Activated CD4-positive, alpha-beta T cell treated with anti-CD3 and anti-CD28 coated beads, Interleukin-2, amount 50 U/mL, for 1 hour (primary cell): Measurements from ENCODE around the gene TMEM51.

Experiments used
- DNase-seq: peaks from one replicate; pipeline ENCODE4 v3.0.0-alpha.2; 2020

TMEM51 gene

DNA sequence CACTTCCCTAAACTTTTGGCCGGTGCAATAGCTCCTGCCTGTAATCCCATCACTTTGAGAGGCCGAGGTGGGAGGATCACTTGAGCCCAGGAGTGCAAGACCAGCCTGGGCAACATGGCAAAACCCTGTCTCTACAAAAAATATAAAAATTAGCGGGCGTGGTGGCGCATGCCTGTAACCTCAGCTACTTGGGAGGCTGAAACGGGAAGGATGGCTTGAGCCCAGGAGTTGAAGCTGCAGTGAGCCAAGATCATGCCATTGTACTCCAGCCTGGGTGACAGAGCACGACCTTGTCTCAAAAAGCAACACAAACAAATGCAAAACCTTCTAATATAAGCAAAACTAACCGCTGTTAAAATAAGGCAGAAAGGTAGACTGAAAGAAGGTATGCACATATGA lies 25.9 kb downstream of the TMEM51 start:
- DNase-seq: no peak

DNA sequence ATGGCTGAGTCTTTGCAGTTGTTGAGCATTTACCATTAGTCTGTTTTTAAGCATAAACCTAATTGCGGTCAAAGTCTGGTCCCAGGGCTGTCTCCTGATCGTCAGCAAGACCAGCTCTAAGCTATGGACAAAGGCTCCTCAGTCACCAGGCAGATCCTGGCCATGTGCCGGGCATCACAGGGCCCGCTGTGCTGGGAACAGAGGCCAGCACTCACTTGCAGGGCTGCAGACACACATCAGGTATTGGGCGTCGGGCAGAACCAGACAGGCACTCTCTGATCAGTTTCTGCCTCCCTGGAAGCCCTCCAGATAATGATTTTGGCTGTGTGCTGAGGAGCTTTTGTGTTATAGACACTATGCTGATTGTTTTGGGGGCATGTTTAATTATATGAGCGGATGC lies 26.6 kb downstream of the TMEM51 start:
- DNase-seq: no peak

DNA sequence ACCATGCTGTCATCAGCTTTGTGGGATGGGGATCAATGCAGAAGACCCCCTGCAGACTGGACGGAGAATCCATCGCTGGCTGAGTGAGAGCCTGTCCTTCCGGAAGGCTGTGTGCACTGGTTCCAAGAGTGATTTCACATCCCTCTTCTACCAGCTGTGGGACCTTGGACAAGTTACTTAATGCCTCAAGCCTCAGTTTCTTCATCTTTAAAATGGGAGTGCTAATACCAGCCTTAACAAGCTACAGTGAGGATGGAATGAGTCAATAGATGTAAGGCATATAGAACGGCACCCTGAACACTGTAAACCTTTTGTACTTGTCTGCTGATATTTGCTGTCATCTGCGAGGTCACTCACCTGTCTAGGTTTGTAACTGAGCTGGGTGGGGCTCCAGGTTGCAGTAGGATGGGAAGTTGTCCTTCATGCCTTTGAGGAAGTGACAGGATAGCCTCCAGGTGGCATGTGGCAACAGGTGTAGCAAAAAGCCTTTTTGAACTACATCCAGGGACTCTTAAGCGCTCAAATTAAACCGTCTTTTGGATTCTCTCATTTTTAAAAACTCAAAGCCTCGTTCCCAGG lies 27.5 kb downstream of the TMEM51 start:
- no peak for DNase-seq

DNA sequence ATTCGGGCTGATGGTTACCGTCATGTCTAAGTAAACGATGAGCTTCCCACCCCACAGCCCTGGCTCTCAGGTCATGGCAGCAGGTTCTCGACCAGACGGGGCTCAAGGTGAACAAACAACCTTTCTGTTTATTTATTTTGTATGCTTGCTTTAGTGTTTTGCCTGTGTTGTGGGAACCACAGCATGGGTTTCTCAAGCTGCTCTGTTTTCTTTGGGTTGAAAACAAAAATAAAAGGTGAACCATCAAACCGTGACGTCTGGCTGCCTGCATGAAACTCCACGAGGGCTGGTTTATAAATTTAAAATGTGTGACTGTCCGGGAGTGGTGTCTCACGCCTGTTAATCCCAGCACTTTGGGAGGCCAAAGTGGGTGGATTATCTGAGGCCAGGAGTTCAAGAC lies 28.0 kb downstream of the TMEM51 start:
- no peak for DNase-seq

DNA sequence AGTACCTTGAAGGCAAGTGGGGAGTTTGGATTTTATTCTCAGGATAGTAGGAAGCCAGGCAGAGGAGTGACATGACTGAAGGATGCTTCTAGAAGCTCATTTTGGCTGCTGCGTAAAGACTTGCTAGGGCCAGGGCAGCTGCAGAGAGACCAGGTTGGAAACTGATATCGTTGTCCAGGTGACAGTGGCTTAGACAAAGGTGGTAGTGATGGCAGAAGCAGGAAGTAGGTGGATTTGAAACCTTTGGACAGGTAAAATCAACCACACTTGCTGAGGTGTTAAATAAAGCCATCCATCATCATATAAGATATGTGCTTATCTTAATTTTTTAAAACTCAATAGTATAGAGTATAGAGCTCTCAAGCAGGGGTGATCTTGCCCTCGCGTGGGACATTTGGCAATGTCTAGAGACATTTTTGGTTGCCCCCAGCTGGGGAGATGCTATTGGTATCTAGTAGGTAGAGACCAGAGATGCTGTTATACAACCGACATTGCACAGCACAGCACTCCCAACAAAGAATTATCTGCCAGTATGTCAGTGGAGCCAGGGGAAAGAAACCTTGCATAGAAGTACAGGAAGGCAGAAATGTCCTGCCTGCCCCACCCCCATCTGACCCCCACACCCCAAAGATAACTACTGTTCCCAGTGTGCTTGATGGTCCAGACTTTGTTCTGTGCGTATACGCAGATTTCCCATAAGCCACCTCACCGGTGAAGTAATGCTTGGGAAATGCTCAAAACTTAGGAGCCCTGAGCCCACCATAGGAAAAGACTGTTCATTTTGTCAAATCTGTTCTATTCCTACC lies 31.1 kb downstream of the TMEM51 start:
- no peak for DNase-seq

DNA sequence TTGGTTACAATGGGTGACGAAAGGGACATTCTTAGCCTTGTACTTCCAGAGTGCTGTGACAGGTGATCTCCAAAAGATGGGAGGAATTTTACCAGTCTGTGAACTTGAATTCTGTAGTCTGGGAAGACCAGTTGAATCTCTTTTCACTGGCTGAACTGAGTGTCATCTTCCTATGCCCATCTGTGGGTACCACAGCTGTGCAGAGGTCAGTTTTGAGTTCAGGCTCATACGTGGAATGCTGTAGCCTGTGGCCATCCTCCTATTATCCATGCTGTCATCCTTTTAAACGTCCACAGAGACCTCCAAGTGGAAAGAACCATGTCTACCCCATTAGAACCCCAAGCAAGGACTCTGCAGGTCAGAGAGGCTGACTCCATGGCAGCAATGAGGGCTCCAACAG lies 32.1 kb downstream of the TMEM51 start:
- no peak for DNase-seq

DNA sequence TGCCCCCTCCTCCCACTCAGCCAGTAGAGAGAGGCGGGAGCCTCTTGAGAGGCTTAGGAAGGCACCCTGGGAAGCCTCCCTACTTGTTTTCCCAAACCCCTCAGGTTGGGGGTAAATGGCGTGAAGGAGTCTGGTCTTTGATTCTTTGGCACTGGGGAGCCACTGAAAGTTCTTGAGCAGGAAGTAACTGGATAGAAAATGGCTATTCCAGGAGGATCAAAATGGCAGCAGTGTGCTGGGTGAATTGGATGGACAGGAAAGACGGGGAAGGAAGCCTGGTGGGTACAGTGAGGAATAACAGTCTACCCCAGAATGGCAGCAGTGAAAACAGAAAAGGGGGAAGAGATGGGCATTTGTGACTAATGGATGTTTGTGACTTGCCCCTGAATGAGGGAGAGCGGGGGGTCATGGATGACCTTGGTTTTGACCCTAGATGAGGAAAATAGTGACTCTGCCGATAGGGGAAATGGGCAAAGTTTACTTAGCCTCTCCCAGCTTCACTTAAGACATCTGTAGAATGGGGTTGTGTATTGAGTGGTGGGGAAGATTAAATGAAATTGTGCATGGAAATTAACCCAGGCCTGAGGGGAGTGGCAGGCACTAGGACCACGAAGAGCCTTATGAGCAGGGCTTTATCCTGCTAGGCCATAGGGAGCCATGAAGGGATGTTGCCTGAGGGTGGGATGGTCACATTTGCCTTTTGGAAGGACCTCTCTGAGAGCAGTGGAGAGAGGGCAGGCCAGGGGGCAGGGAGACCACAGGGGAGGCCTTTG lies 32.7 kb downstream of the TMEM51 start:
- no peak for DNase-seq

DNA sequence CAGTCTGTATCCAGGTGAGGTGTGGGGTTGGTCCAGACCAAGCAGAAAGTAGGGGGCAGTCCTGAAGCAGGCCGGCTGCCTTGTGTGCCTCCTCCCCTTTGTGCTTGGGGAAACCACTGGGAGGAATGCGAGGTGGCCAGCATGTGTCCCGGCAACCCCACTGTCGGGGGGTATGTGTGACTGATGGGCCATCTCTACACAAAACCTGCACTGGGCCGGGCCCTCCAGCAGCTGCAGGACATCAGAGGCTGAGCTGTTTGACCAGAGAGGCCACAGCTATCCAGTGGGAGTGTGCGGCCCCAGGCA lies 33.3 kb downstream of the TMEM51 start:
- DNase-seq: no peak

DNA sequence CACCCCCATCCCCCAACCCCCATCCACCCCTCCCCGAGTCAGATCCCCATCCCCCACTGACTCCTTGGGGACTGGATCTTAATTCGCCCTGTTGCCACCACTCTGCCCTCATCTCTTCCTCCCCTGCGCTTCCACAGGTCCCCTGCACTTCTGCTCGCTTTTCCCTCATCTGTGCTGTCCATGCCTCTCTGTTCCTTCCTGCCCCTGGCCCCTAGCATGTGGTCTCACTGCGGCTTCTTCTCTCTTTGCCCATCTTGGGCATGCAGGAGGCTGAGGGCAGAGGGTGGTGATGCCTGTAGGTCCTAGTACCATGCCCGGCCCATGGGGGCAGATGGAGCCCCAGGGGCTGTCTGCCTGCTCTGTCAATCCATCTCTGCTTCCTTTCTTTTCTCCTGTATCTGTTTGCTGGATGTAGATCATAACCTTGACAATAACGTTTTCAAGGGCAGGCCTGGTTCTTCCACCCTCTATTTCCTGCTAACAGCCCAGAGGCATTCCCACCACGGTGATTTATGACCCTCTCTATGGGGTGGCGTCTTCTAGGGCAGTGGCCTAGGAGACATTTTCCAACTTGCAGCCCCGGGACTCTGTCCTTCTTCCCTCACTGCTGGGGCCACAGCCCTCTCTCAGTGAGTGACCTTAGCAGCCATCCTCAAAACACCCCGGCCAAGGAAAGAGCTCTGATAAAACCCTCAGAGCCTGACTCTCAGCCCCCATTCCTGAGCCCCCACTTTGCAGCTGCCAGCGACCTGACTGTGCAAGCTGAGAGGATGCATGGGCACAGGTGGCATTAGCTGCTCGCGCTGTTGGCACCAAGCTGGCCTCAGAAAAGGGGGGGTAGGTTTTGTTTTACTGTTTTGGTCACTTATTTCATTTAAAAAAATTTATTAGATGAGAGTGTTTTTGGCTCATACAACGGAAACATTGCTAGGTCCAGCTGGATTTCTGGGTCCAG lies 33.9 kb downstream of the TMEM51 start:
- no peak for DNase-seq

DNA sequence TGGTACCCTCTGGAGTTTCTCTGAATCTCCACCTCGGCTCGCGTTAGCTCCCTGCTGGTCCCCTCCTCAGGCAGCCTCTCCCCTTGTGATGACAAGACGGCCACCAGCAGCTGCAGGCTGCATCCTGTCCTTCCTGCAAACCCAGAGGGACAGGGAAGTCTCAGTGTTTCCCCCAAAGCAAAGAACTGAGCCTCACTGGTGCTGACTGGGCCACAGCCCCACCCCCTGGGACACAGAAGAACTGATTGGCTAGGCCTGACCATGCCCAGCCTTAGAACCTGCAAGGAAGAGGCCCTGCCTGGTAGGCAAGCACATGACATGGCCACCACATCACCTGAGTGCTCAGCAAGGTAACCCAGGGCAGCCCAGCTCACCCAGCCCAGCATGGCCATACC lies 34.6 kb downstream of the TMEM51 start:
- DNase-seq: no peak

DNA sequence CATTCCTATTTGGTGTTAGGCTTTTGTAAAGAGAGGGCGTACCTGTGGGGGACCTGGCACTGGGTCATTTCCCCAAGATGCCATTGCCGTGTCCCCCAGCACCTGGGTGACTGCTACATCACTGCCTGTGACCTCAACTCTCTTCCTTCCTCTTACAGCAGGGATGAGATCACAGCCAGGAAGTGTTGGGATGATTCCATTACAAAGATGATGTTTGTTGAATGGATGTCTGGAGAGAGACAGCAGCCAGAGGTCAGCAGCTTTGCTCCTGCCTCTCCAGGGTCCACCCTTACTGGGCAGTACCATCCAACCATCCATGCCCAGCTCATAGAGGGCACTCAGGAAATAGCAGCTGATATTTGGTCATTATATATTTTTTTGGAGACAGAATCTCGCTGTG lies 35.1 kb downstream of the TMEM51 start:
- DNase-seq: no peak

DNA sequence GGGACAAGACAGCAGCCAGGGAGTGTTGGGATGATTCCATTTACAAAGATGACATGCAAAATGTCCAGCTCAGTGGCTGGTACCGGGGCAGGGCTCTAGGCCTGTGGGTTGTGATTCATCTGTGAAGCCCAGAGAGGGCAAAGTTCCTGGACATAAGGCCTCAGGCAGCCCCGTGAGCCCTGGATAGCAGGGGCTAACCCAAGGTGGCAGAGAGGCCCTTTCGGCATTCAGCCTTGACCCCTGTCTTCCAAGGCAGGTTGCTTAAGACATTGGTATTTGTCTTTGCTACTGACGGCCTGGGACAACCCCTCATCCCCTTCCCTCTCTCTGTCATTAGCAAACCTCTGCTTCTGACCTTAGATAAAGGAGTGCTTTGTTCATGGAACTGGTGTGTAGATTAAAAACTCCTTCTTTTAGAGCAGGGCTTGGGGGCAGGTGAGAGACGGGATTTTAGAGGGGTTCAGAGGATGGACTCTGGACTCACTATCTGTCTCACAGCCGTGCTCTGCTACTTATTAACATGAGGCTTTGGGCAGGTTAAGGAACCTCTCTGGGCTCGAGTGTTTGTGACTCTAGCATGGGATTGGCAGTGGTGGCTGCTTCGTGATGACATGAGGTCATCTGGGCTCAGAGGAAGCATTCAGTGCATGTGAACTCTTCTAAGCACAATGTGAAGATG lies 36.3 kb downstream of the TMEM51 start:
- no peak for DNase-seq

DNA sequence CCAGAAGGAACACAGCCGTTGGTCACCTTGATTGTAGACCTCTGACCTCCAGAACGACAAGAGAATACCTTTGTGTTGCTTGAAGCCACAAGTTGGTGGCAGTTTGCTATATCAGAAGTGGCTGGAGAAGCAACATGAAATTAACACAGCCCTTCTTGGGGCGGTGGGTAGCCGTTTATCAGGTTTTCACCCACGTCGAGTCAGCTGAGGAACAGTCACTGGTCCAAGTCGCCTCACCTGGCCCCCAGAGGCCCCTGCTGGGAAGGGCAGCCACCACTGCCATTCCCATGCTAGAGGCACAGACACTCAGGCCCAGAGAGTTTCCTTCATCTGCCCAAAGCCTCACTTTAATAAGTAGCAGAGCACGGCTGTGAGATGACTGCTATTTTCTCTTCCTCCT lies 37.7 kb downstream of the TMEM51 start:
- DNase-seq: no peak

DNA sequence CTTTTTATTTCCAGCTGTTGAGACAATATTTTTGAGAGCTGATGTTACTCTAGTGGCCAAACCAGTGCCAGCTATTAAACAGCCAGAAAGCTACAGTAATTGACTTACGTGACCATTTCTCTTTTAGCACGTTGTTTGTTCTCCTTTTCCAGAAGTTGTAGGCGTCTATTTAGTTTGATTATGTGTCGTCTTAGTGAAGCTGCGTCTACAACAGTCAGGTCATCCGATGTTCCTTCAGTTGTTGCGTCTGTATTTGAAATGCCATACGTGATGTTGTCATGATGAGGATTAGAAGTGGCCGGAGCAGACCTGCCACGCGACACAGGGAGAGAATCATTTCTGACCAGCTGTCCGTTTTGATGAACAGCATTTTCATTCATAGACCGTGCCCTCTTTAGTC lies 38.2 kb downstream of the TMEM51 start:
- DNase-seq: no peak

DNA sequence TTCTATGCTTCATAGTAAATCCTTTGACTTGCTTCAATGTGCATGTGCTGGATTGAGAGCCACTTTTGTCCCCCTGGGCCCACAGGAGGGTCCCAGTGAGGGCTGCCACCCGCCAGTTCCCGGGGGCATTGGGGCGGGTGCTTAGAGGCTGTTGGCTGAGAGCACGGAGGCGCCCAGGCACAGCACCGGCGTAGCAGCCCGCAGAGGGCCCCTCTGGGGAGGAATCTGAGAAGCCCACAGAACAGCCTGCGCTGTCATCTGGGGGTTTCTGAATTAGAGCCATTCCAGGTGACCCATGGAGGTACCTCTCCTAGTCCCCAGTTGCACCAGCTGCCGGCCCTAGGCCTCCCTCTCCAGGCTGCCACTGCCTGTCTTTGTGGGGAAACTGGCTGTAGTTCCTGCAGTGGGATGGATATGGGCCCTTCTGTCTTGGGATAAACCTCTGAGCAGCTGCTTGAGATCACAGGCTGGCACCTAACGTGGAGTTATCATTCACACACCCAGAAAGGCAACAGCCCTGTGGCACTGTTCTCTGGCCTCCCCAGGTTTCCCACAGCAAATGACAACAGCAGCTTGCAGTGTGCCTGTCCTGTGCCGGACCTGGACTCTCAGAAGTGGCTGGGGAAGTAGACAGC lies 39.5 kb downstream of the TMEM51 start:
- no peak for DNase-seq

DNA sequence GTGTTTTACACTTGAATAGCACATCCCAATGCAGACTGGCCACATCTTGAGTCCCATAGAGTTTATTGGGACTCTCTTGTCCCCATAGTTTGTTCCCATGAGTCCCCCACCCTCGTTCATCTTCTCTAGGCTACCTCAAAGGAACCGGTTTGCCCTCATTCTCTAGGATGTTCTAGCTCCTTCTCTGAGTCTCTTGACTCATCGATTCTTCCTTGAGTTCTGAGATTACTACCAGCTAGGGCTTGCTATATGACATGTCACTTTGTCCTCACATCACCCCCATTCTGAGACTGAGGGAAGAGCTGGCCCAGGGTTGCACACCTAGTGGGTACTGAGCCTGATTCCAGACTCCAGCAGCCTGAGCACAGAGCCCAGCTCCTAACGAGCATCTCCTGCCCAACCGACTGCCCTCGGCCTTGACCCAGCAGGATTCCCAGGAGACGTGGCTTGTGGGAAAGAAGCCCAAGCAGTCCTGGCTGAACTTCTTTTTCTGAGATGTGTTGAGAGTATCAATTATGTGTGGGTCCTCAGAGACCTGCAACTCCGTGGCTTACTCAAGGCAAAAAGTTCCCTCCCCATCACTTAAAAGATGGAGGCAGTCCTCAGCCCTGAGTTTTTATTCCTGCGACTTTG lies 42.0 kb downstream of the TMEM51 start:
- DNase-seq: no peak

DNA sequence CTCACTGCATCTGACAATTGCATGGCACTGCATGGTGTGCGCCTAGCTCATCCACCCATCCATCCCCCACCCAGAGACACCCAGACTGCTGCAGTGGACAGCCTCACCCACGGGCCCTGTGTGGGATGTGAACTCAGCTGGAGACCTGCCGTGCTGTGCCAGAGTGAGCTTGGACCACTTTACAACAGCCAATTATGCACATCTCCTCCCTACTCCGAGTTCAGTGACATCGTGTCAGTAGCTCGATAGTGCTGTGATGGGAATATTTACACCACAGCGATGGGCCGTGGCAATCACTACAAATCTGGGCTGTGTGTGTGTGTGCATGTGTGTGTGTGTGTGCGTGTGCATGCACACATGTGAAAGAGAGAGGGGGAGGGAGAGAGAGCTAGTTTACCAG lies 42.5 kb downstream of the TMEM51 start:
- DNase-seq: no peak

DNA sequence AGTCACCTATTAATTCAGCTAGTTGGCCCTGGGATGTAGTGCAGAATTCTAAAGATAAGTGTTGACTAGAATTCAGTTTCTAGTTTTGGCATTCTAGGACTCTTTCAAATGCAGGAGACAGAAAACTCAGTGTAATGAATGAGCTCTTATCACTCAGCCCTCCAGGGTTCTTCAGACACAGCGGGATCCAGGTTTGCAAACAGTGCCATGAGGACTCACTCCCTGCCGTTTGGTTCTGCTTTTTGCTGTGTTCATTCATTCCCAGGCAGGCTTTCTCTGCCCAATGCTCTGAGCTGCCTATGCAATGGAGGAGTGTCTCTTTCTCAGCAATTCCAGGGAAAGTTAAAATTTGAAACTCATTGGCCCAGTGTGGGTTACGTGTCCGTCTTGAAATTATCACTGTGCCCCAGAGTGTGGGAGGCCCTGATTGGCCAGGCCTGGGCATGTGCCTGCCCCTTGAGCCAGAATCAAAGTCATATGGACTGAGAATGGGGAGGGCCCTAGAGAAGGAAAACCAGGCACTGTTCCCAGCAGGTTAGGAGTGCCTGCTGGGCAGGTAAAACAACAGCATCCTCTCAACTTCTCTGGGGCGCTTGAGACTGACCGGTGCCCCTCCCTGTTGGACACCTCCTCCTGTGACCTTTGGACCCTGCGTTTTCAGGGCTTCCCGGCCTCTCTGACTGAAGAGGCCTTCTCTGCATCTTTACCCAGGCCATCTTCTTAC lies 43.4 kb downstream of the TMEM51 start:
- no peak for DNase-seq

DNA sequence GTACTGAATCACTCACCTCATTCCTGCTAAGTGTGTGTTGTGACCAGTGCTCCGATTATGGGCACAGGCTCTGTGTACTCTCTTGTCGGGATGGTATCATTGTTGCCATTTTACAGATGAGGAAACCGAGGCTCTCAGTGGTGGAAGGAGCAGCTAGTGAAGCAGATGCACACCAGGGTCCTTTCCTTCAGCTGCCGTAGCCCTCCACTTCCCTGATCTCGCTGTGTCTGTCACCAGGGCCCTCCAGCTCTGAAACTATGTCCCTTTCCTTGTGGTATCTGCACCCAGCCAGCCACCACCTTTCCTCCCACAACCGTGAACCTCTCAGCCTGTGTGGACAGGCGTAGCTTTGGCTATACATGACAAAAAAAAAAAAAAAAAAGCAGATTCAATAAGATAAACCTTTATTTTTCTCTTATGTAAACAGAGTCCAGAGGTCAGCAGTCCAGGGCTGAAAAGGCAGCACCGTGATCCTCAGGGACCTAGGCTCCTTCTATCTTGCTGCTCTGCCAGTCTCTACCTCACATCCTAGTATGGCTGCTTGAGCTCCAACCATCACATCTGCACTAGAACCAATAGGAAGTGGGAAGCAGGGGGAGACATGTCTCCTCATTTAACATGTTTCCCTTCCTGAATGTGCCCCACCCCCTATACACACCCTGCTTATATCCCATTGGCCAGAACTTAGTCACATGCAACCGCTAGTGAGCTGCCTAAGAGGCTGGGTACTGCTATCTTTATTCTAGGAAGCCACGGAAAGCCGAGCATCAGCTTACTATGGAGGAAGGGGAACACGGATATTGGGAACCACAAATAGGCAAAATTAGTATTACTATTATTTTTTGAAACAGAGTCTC lies 44.3 kb downstream of the TMEM51 start:
- DNase-seq: no peak

DNA sequence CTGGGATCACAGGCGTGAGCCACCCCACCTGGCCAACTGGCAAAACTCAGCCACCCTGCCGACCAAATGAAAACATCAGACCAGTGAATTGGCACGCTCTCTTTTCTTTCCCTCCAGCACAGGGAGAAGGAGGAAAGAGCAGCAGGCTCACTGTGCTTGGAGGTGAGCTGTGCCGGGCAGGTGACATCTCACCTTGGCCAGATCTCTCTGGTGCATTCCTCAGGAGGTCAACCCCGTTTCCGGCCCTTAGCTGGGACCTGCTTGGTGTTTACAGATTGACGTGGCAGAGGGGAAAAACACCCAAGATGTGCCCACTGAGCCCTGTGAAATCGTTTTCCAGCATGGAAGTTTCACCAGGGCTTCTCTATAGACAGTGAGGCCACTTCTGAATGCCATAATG lies 45.1 kb downstream of the TMEM51 start:
- no peak for DNase-seq
